Measurements from ENCODE around the gene SORCS2. TPM values are rescaled to one million over a fixed set of nuclear protein-coding genes. Genes with fewer than 3 reads are reported as not detected.

The SORCS2 gene
- polyA plus RNA-seq, 3 donors, result 0.46 to 0.55 TPM; not detected in 1

DNA sequence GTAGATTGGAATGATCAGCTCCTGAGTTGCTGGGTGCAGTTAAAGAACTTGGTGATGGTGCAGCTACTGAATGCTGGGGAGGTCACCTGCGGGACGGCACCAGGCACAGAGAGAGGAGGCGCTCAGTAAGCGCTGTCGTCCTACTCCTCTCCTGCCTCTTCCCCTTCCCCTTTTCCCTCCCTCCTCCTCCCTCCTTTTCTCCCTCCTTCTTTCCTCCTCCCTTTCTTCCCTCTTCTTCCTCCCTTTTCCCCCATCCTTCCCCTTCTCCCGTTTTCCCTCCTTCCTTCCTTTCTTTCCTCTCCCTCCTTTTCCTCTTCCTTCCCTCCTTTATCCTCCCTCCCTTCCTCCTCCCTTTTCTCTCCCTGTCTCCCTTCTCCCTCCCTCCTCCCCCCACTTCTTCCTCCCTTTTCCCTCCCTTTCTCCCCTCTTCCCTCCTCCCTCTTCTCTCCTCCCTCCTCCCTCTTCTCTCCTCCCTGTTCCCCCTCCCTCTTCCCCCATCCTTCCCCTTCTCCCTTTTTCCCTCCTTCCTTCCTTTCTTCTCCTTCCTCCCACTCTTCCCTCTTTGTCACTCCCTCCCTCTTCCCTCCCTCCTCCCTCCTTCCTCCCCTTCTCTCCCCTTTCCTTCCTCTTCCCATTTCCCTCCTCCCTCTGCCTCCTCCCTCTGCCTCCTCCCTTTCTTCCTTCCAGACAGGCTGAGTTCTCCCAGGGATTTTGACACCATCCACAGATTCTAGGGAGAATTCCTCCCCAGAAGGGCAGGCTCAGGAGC is 330.3 kb downstream of the SORCS2 start:
- Histone ChIP-seq H3K4me1 (ENCODE audit: control insufficient read depth in 1 of 2, insufficient read depth in 2 of 2, low read length in 2 of 2) (peaks cover 7 to 10% of the 10 kb centered on the region in 2 donors), H2AFZ (ENCODE audit: insufficient read depth, low read depth, low read length, poor library complexity, severe bottlenecking) (no peak overlapping the region), H3K36me3 (replicated peaks in 1 of 2; ENCODE audit: control insufficient read depth in 1 of 2, insufficient read depth in 2 of 2, low read length in 2 of 2) (no peaks in the 10 kb centered on the region), H3K79me2 (ENCODE audit: insufficient read depth, low read length) (no peaks in the 10 kb centered on the region), H4K20me1 (ENCODE audit: insufficient read depth, low read length) (no peaks in the 10 kb centered on the region), H3K27me3 (ENCODE audit: control insufficient read depth in 2 of 2, insufficient read depth in 2 of 2, low read length in 2 of 2) (peaks cover 0 to 33% of the 10 kb centered on the region in 2 donors), H3K27ac (ENCODE audit: low read depth in 1 of 2, low read length in 2 of 2) (no peak overlapping the region), H3K9ac (ENCODE audit: insufficient read depth, low read length, poor library complexity, severe bottlenecking) (no peak overlapping the region), H3K4me2 (replicated peaks; ENCODE audit: extremely low read depth, low read length, poor library complexity, severe bottlenecking) (no peak overlapping the region), H3K9me3 (replicated peaks in 1 of 2; ENCODE audit: control insufficient read depth in 1 of 2, insufficient read depth in 1 of 2, low read length in 2 of 2) (no peaks in the 10 kb centered on the region), H3K4me3 (replicated peaks in 1 of 3; ENCODE audit: low read depth in 2 of 3, low read length in 3 of 3) (no peak overlapping the region)
- Mint-ChIP-seq H3K27me3 (ENCODE audit: low read depth in 3 of 3) (peaks cover 23 to 60% (median 51%) of the 10 kb centered on the region in 3 donors), H3K4me1 (peaks cover 10% of the 10 kb centered on the region), H3K27ac (no peak overlapping the region), H3K9me3 (peaks cover 0 to 2% (median 0%) of the 10 kb centered on the region in 7 donors), H3K4me3 (no peak overlapping the region), H3K36me3 (no peaks in the 10 kb centered on the region)
- intact Hi-C loops (cut with micrococcal nuclease), result no loop called here
- TF ChIP-seq, protein P1, sequence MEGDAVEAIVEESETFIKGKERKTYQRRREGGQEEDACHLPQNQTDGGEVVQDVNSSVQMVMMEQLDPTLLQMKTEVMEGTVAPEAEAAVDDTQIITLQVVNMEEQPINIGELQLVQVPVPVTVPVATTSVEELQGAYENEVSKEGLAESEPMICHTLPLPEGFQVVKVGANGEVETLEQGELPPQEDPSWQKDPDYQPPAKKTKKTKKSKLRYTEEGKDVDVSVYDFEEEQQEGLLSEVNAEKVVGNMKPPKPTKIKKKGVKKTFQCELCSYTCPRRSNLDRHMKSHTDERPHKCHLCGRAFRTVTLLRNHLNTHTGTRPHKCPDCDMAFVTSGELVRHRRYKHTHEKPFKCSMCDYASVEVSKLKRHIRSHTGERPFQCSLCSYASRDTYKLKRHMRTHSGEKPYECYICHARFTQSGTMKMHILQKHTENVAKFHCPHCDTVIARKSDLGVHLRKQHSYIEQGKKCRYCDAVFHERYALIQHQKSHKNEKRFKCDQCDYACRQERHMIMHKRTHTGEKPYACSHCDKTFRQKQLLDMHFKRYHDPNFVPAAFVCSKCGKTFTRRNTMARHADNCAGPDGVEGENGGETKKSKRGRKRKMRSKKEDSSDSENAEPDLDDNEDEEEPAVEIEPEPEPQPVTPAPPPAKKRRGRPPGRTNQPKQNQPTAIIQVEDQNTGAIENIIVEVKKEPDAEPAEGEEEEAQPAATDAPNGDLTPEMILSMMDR (IDR thresholded peaks at IDR 0.05), result no peak
- WGBS (ENCODE audit: insufficient coverage), result 42% methylated on average over 3 of the region's 6 CpGs
- DNase-seq, result no peak

DNA sequence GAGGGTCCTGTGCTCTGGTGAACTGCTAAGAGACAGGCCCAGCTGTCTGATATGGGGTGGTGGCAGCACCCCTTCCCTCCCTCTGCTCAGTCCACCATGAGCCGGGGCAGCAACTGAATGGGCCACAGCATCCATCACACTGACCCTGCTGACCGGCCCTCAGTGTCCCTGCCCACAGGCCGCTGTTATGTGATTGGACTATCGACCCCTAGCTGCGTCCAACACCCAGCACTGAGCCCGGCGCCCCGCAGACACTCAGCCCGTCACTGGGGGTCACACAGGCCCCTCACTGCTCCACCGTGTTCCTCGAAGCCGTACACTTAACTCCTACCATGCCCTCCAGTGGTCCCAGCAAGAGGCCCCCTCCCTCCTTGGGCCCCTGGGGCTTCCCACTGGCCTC is 331.2 kb downstream of the SORCS2 start:
- no peak overlapping the region for H2AFZ ChIP-seq (ENCODE audit: insufficient read depth, low read depth, low read length, poor library complexity, severe bottlenecking)
- no peaks in the 10 kb centered on the region for H3K9me3 ChIP-seq (replicated peaks in 1 of 2; ENCODE audit: control insufficient read depth in 1 of 2, insufficient read depth in 1 of 2, low read length in 2 of 2)
- WGBS (ENCODE audit: insufficient coverage), result 92% methylated on average over 9 of the region's 12 CpGs
- no peaks in the 10 kb centered on the region for H3K36me3 Mint-ChIP-seq
- H3K9ac ChIP-seq (ENCODE audit: insufficient read depth, low read length, poor library complexity, severe bottlenecking), result no peak overlapping the region
- peaks cover 7 to 10% of the 10 kb centered on the region in 2 donors for H3K4me1 ChIP-seq (ENCODE audit: control insufficient read depth in 1 of 2, insufficient read depth in 2 of 2, low read length in 2 of 2)
- H3K9me3 Mint-ChIP-seq, result peaks cover 0 to 2% (median 0%) of the 10 kb centered on the region in 7 donors
- no peak for DNase-seq
- H3K79me2 ChIP-seq (ENCODE audit: insufficient read depth, low read length), result no peaks in the 10 kb centered on the region
- no peak overlapping the region for H3K4me3 Mint-ChIP-seq
- H3K27me3 Mint-ChIP-seq (ENCODE audit: low read depth in 3 of 3), result peaks cover 22 to 52% (median 47%) of the 10 kb centered on the region in 3 donors
- TF ChIP-seq, protein P1 (IDR thresholded peaks at IDR 0.05), result no peak
- H3K4me3 ChIP-seq (replicated peaks in 1 of 3; ENCODE audit: low read depth in 2 of 3, low read length in 3 of 3), result no peak overlapping the region
- H3K27ac Mint-ChIP-seq, result no peak overlapping the region
- H3K36me3 ChIP-seq (replicated peaks in 1 of 2; ENCODE audit: control insufficient read depth in 1 of 2, insufficient read depth in 2 of 2, low read length in 2 of 2), result no peaks in the 10 kb centered on the region
- H3K4me2 ChIP-seq (replicated peaks; ENCODE audit: extremely low read depth, low read length, poor library complexity, severe bottlenecking), result no peak overlapping the region
- peaks cover 0 to 26% of the 10 kb centered on the region in 2 donors for H3K27me3 ChIP-seq (ENCODE audit: control insufficient read depth in 2 of 2, insufficient read depth in 2 of 2, low read length in 2 of 2)
- H3K4me1 Mint-ChIP-seq, result peaks cover 10% of the 10 kb centered on the region
- H3K27ac ChIP-seq (ENCODE audit: low read depth in 1 of 2, low read length in 2 of 2), result no peak overlapping the region
- intact Hi-C loops (cut with micrococcal nuclease), result no loop called here
- H4K20me1 ChIP-seq (ENCODE audit: insufficient read depth, low read length), result no peaks in the 10 kb centered on the region

Measured in CD14-positive monocyte (primary cell).